NAMALWA (cell line): ENCODE data around the gene SLC39A11.
"Not testable (repeated sequence)": the region's sequence is repeated elsewhere in the genome, so short reads cannot be mapped to it uniquely, and the experiment has no call there.

Experiments
- DNase-seq: peaks from one replicate; pipeline ENCODE4 v3.0.0-alpha.2; 2015; ENCODE audit warnings: low spot score

The SLC39A11 gene

GRCh38 chr17:72713701-72714100 is 378.8 kb downstream of the SLC39A11 start:
- no peak for DNase-seq

- no peak for DNase-seq
These were observed 380.8 kb downstream of the SLC39A11 start for GRCh38 chr17:72711521-72712310.

GRCh38 chr17:72710834-72711233 is 381.7 kb downstream of the SLC39A11 start:
- no peak for DNase-seq

- DNase-seq, result no peak
These were observed 382.3 kb downstream of the SLC39A11 start for GRCh38 chr17:72710202-72710601.

GRCh38 chr17:72708682-72709081 is 383.8 kb downstream of the SLC39A11 start:
- not testable (repeated sequence) for DNase-seq

GRCh38 chr17:72707881-72708280 is 384.6 kb downstream of the SLC39A11 start:
- DNase-seq, result no peak

GRCh38 chr17:72706396-72706981 is 386.0 kb downstream of the SLC39A11 start:
- no peak for DNase-seq

GRCh38 chr17:72705905-72706395 is 386.5 kb downstream of the SLC39A11 start:
- no peak for DNase-seq

GRCh38 chr17:72702998-72703397 is 389.5 kb downstream of the SLC39A11 start:
- DNase-seq, result no peak

- DNase-seq, result no peak
These were observed 390.3 kb downstream of the SLC39A11 start for GRCh38 chr17:72702136-72702735.

GRCh38 chr17:72700226-72700625 is 392.3 kb downstream of the SLC39A11 start:
- DNase-seq, result no peak

- DNase-seq, result no peak
These were observed 392.9 kb downstream of the SLC39A11 start for GRCh38 chr17:72699545-72699944.

- no peak for DNase-seq
These were observed 394.8 kb downstream of the SLC39A11 start for GRCh38 chr17:72697602-72698146.

- no peak for DNase-seq
These were observed 395.8 kb downstream of the SLC39A11 start for GRCh38 chr17:72696721-72697120.

- no peak for DNase-seq
These were observed 396.3 kb downstream of the SLC39A11 start for GRCh38 chr17:72696156-72696555.

- no peak for DNase-seq
These were observed 398.5 kb downstream of the SLC39A11 start for GRCh38 chr17:72693956-72694355.

- DNase-seq, result no peak
These were observed 399.2 kb downstream of the SLC39A11 start for GRCh38 chr17:72693151-72693878.

- DNase-seq, result no peak
These were observed 399.8 kb downstream of the SLC39A11 start for GRCh38 chr17:72692676-72693075.

GRCh38 chr17:72691586-72691985 is 400.9 kb downstream of the SLC39A11 start:
- DNase-seq, result no peak

GRCh38 chr17:72691017-72691416 is 401.5 kb downstream of the SLC39A11 start:
- no peak for DNase-seq

- no peak for DNase-seq
These were observed 404.6 kb downstream of the SLC39A11 start for GRCh38 chr17:72687886-72688285.

- no peak for DNase-seq
These were observed 408.0 kb downstream of the SLC39A11 start for GRCh38 chr17:72684405-72685020.
